CD4-positive, alpha-beta T cell treated with Interleukin-21 for 1 hour (primary cell): ENCODE measurements around the gene KRT17.
"Not testable (repeated sequence)": the region's sequence is repeated elsewhere in the genome, so short reads cannot be mapped to it uniquely, and the experiment has no call there.

ENCODE experiments used
- DNase-seq: peaks from one replicate; pipeline ENCODE4 v3.0.0-alpha.2; 2020

KRT17 gene

DNA sequence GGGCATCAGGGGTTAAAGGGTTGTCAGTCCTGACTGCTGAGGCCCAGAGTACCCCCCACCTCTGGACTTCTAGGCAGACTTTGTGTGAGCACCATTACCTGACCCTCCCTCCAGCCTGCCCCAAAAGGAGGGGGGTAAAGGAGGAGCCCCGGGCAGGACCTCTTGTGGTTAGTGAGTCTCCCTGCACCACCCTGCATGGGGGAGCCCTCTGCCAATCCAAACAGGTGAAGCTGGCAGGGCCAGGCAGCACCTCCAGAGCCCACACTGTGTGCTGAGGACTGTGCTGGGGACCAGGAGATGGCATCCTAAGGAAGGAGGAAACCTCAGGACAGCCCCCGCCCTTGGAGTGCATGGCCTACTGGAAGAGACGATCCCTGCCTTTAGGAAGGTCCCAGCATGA is 35.1 kb downstream of the KRT17 start:
- DNase-seq = no peak

DNA sequence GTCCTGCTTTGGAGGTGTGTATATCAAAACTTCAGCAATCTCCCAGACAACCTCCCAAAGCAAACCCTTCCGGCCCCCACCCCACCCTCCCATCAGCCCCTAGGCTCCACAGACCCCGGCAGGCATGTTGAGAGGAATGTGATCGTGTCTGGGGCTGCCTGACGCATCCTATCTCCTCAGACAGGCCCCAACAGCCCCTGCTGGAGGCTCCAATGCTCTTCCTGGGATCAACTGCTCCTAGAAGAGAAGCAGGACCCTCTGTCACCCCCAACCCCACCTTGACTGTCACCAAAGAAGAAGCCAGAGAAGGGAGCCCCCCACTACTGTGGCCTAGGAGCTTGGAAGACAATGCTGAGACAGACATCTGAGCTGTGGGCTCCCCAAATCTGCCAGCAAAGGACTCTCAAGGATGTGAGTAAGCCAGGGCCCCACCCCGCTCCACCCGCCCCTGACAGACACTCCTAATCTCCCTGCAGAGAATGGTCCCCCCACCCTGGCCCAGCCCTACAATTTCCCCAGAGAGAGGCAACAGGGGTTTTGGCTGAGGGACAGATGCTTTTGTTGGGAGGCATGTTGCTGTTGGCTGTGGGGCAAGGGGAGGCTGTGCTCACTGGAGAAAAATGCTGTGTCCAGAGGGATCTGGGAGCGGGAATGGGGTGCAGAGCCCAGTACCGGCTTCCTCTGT is 36.1 kb downstream of the KRT17 start:
- no peak for DNase-seq

DNA sequence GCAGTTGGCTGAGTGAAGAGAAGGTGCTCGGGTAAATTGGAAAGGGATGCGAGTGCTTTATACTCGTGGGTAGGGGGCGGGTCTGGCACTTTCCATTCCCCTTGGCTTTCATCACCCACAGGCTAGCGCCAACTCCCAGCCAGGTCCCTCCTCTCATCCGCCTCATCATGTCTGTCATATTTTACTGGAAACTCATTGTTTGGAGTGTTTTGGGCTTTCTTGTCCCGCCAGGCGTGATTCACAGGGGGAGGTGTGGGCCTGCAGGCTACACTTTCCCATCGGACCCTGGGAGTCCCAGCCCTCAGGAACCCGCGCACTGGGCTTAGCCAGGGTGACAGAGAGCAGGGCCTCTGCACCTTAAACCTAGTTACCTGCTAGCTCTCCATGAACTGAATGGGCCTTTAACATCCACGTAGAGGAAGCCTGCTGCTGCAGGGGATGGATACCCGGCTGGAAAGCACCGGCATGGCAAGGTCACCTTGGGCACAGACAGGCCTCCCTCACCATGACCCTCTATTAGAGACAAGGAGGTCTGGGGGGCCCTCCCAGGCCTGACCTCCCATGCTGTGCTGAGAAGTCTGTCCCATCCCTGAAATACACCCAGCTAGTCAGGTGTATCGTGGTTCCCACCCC is 37.4 kb downstream of the KRT17 start, which contains the start of gene KRT14:
Gene KRT14 (minus strand): TSS at position 33 of the 633 bp plus-strand sequence. CDS start 61 bp downstream, outside the sequence.
- no peak for DNase-seq

DNA sequence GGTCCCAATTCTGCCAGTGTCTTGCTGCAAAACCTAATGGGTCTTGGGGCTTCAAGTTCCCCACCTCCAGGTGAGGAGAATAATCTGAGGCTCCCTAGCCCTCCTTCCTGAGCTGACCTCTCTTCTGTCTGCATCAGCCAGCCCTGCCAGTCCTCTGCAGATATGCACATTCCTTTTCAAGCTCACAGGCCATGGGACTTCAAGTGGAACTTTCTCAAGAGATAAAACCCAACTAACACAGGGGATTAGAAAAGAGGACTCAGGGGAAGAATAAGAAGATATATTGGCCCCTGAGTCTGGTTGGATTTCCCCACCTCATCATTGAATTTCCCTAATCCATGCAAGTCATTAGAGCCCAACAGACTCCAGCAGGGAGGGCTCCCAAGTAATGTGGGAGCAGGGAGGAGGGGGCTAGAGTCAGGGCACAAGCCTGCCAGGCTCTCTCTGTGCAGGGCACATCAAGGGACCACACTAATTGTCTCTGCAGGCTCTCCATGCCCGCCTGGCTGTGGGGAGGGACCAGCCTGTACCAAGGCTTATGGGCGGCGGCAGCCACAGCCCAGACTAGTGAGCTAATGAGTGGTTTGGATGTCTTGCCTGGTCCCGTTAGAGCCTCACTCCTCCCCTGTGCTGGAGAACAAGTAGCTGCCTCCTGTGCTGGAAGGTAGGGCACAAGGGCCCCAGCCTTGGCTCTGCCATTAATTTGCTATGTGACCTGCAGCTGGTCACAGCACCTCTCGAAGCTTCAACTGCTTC is 38.9 kb downstream of the KRT17 start:
- DNase-seq = no peak

DNA sequence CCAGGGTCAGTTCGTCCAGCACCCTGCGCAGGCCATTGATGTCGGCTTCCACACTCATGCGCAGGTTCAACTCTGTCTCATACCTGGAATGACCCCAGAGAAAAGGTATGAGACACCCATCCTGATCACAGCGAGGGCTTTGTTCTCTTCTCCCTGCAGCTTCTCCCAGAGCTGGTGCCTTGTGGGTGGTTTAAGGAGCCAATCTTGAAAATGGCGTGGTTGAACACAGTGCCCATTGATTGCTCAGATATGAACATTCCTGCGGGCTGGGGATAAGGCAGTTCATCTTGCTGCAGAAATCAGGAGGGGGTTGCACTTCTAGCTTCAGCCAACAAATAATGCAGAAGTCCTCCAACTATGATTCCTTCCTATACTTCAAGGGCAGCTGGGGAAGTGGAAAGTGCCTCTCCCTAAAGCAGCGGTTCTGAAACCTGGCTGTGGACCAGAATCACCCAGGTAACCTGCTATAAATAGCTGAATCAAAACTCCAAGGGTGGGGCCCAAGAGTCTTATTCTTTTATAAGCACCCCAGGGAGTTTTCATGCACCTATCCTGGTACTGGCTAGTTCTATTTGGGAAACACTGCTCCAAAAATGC is 39.9 kb downstream of the KRT17 start:
- DNase-seq = not testable (repeated sequence)

DNA sequence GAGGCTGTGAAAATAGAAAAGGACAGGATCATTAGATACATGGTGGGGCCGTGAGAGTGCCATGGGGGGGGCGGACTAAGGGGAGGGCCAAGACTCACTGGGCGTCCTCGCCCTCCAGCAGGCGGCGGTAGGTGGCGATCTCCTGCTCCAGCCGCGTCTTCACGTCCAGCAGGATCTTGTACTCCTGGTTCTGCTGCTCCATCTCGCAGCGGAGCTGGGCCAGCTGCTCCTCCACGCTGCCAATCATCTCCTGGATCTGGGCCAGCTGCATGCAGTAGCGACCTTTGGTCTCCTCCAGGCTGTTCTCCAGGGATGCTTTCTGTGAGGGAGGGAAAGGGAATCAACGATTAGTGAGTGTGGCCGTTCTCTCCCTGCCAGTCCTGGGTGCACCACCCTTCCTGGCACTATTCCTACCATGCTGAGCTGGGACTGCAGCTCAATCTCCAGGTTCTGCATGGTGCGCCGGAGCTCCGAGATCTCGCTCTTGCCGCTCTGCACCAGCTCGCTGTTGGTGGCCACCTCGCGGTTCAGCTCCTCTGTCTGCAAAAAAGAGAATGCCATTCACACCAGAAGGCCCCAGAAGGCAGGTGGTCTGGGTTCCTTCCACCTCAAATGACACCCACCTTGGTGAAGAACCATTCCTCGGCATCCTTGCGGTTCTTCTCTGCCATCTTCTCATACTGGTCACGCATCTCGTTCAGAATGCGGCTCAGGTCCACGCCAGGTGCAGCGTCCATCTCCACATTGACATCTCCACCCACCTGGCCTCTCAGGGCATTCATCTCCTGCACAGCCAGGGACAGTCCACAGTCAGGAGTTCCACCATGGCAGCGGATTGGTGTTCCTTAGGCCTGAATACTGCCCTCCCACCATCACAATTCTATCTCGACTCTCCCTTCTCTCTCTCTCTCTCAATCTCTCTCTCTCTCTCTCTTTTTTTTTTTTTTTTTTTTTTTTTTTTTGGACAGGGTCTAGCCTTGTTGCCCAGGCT is 40.9 kb downstream of the KRT17 start:
- DNase-seq = no peak

DNA sequence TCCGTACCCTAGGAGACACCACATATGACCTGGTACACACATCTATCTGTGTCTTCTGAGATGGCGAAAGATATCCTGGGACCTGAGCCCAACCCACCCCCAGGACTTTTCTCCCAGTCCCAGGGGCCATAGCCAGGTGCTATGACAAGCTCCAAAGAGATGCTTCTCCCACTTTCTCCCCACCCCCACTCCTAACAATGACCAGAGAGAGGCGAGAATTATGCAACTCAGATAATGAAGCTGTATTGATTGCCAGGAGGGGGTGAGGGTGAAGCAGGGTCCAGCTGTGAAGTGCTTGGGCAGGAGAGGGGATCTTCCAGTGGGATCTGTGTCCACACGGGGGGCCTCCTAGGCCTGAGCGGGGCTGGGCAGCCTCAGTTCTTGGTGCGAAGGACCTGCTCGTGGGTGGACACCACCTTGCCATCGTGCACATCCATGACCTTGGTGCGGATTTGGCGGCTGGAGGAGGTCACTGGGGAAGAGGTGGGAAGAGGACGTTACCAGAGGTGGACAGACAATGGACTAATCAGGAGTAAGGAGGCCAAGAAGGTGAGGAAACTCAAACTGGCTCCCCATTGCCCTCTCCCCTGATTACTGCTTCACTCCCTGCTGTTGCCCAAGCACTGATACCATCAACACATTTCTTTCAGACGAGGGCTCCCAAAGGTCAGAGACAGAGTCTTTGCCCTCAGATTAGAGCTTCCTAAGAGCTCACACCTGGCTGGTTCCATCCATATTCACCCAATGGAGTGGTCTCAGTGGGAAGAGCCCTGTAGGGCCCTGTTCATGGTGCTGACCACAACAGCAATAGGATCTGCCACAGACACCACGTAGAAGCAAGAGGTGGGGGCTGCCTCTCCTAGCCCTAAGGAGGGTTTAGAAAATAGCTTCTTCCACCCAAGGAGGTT is 42.1 kb downstream of the KRT17 start:
- not testable (repeated sequence) for DNase-seq

DNA sequence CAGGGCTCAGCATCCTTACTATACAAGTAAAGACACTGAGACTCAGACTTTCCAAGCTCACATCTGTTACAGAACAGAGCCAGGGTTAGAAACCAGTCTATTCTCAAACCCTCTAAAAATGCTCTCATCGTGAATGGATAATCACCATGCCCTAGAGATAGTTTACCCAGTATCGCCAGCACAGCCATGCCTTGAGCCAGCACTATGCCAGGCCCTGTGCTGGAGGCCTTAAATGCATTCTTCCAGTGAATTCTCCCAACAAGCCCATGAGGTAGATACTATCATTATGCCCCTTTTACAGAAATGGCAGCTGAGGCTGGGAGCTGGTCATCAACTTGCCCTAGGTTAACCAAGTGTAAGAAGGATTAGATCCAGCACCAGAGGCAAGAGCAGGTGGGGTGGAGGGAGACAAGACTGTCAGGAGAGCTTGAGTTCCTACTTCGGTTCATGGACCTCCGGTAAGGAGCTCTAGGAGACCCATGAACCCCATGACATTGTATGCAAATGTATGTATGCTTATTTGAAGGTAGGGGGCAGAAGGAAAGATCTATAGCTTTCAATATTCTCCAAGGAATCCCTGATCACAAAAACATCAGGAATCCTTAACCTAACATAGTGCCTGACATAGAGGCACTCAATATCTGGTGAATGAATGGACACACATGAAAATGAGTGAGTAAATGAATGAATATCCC is 42.9 kb downstream of the KRT17 start:
- DNase-seq = no peak

DNA sequence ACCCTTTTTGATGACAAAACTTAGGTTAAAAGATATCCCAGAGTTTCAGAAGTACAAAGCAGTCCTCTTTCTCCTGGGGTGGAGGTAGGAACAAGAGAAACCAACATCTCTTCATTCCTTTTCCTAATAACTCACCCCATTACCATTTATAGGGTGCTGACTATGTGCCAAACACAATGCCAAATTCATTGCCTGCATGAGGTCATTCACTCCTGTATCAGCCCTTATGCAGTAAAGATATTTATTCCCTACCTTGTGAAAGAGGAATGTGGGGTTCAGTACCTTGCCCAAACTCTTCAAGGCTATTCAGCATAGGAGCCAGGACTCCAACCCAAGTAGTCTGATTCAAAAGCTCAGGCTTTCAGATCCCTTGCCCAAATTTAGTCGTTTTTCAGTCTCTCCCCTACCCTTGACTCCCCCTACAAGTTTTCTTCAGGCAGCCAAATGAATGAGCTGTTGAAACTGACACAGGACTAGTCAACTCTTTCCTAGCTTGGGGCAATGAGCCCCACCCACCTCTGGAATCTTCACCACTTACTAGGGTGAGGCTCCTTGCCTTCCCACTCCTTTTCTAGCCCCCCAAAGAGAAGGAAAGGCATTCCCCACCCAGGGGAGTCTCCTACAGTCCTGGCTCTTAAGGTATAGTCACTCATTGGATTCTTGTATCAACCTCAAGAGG is 43.5 kb downstream of the KRT17 start:
- no peak for DNase-seq

DNA sequence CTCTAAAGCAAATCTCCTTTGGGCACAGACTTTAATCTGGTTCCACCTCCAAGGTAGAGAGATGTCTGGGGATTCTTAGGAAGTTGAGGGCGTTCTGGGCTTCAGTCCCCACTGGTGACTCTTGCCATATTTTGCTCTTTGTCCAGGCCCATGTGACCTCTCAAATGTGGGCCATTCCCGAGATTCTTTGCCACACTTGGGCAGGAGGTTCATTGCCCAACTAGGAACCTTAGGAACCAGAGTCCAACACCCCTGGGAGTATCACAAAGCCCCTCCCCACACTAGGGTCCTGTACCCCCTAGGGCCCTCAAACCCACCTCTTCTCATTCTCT is 44.2 kb downstream of the KRT17 start:
- DNase-seq = no peak

DNA sequence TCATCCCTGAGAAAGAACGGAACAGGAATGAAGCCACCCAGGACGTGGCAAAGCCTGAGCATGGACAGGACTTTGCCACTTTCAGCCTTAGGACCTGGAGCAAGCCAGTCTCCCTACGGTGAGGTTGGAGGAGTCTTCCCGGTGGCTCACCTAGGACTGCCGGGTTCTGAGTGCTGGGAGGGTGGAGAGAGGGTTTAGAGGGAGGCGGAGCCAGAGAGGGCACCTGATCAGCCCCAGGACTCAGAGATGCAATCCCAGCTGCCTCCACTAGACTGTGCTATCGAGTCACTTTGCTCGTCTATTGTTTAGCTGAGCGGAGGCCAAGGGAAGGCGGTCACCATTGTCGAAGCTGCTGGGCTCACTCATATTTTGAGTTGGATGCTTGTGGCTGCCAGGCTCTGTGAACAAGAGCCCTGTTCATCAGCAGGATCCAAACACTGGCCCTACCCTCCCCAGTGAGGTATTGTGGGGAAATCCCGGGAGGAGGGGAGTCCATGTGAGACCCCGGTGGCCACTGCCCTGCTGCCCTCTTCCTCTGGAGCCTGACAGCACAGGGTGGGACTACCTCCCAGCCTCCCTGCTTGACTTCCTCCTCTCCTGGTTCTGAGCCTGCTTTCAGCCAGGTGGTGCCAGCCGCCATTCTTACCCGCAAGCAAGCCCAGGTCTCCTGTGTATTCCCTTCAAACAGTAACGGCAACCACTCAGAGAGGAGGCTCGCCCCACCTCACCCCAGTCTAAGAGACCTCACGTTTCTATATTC is 44.7 kb downstream of the KRT17 start:
- DNase-seq = peak; percentile 63

DNA sequence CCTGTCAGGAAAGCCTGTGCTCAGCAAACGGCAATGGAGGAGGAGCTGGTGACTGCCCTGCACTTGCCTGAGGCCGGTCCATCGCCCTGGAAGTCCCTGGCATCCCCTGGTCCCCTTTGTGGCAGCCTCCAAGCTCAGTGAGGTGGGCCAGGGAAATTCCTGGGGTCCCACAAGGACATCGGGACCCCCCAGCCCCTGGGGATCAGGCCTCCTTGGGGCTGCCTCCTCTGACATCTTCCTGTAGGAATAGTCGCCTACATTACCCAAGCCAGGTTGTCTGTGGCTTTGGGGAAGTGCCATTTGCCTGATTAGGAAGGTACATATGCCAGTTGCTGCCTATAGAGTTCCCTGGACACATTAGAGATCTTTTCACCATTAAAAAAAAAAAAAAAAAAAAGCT is 45.4 kb downstream of the KRT17 start:
- no peak for DNase-seq

DNA sequence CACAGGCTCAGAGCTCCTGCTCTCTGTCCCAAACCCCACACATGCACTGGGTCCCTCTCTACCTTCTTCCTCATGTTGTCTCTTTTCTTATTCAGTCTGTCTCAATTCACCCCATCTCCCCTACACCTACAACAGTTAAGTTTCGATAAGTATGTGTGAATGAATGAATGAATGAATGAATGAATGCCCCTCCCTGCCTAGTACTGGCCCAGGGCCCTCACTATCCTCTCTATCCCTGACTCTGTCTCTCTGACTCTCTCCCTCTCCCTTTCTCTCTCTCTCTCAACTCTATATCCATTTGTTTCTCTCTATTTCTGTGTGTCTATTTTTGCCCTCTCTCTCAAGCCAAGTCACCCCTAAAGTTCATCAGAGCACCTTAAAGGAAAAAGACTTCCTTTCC is 45.8 kb downstream of the KRT17 start:
- DNase-seq = no peak

DNA sequence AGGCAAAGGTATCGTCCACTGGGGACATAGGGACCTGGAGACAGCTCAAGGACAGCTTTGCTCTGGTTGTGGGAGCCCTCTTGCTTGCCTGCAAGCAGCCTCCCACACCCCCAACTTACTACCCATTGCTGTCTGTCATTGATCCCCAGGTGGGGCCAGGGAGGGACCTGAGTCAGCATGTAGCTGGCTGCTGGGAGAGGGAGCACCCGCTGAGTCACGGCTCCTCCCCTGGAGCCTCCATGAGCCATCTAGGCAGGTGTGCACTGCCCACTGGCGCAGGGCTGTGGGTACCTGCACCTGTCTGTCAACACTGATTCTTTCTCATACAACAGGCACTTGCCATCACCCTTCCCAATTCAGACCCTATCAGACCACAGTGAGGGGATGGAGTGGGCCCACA is 47.6 kb downstream of the KRT17 start:
- DNase-seq = not testable (repeated sequence)

DNA sequence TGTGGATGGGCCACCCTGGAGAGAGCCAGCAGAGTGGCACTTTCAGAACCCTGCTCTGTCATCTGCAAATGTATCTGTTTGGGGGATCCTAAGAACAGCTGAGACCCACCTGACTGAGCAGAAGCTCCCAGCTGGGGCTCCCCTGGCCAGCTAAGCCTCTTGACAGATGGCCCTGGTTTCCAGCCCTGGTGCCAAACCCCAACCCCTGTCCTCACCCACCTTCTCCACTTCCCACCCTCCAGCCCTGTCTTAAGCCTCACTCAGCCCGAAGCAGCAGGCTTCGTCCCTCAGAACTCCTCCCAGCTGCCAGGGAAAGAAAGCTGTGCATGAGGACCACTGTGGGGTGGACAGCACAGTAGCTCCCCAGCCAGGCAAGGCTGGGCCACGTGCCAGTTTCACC is 49.0 kb downstream of the KRT17 start:
- DNase-seq = no peak

DNA sequence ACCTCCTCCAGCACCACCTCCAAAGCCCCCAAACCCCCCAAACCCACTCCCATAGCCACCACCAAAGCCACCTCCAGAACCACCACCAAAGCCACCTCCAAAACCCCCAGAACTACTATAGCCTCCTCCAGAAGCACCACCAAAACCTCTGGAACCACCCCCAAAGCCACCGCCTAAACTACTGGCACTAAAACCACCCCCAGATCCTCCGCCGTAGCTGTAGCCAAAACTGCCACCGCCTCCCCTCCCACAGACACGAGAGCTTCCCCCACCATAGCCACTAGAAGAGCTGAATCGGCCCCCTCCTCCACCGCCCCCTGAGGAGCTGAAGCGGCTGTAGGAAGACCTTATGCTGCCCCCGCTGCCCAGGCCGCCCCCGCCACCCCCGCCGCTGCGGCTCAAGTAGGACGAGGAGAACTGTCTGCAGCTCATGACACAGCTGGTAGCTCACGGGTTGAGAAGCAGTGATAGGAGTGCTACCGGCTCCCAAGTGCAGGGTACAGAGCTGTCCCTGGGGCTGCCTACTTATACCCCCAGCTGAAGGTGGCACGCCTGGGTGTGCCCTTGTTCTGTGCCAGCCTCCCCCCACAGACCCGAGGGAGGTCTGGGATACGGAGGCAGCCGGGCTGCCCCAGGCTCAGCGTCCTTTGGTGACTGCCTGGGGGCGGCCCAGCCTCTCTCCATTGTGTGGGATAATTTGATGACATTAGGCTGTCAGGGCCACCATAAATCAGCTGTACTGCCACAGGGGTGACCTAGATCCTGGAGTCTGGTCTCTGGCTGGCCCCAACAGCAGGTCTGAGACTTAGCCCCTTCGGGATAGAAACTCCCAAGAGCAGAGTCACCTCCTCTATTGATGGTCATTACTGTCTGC is 52.6 kb downstream of the KRT17 start, which contains the start of gene KRT9:
Gene KRT9 (minus strand): TSS at position 499 of the 874 bp plus-strand sequence. CDS start 67 bp downstream, at position 432.
- no peak for DNase-seq
